GM12878 (cell line): Measurements from ENCODE around the gene PTPRN2. TPM values are rescaled to one million over a fixed set of nuclear protein-coding genes. Genes with fewer than 3 reads are reported as not detected.

ENCODE experiments used
- ATAC-seq: fragments of 200-7000 bp; cut with Tn5 transposase; 3 replicates; pipeline ENCODE4 v1.9.1; 2020; ENCODE audit warnings: mild to moderate bottlenecking, moderate library complexity
- BruUV-seq: library from RNA; stranded (reverse); fragments of 400-500 nt; replicated peaks from 2 replicates; lab custom pipeline; 2021; lab: Mats Ljungman, UMichigan
- CTCF ChIA-PET: fragments of 300-600 bp; sonication (Branson Sonifier 250); formaldehyde crosslinking; extraction: SDS; loops from one replicate; lab custom pipeline; 2021; ENCODE audit warnings: inconsistent platforms; lab: Yijun Ruan, JAX
- POLR2A ChIA-PET: fragments of 350-600 bp; formaldehyde crosslinking; extraction: SDS; loops from one replicate; lab custom pipeline; 2021; ENCODE audit warnings: inconsistent platforms; lab: Charles Lee
- RAD21 ChIA-PET: fragments of 300-600 bp; sonication (Branson Sonifier 250); formaldehyde crosslinking; loops from one replicate; lab custom pipeline; 2023; ENCODE audit warnings: antibody characterized with exemption; ENCODE audit not compliant: unreplicated experiment; lab: Charles Lee
- SMC1A ChIA-PET: fragments of 300-600 bp; sonication (Branson Sonifier 250); formaldehyde crosslinking; loops from one replicate; lab custom pipeline; 2023; ENCODE audit not compliant: unreplicated experiment, uncharacterized antibody; lab: Charles Lee
- DNase-seq: peaks from one replicate; pipeline ENCODE4 v3.0.0-alpha.2; 2011; ENCODE audit warnings: low read depth, low spot score
- FAIRE-seq: peaks from 3 replicates; lab custom pipeline; 2011; peaks lifted over from hg19 to GRCh38; lab: Jason Lieb, UNC
- H2AFZ ChIP-seq: 2 replicates; pipeline ENCODE4 v1.6.0; 2011; ENCODE audit warnings: low read depth, low read length, control low read depth; ENCODE audit not compliant: control insufficient read depth
- H3K27ac ChIP-seq: 2 replicates; pipeline ENCODE4 v1.5.1; 2011; ENCODE audit warnings: control low read depth; ENCODE audit not compliant: control insufficient read depth, insufficient read depth
- H3K27me3 ChIP-seq, 2 experiments: replicated peaks in 1 of 2; 2 replicates each; pipeline versions ENCODE4 v1.6.0 to v1.6.1; 2011; ENCODE audit warnings: low read length in 1 of 2; ENCODE audit not compliant: control insufficient read depth in 2 of 2, insufficient read depth in 2 of 2
- H3K36me3 ChIP-seq, 2 experiments: 2 replicates each; pipeline ENCODE4 v1.5.1; 2011; ENCODE audit warnings: low read length in 1 of 2; ENCODE audit not compliant: control insufficient read depth in 2 of 2, insufficient read depth in 2 of 2
- H3K4me1 ChIP-seq: 2 replicates; pipeline ENCODE4 v1.6.1; 2011; ENCODE audit warnings: mild to moderate bottlenecking, low read length, moderate library complexity, mixed read lengths; ENCODE audit not compliant: control insufficient read depth, insufficient read depth
- H3K4me2 ChIP-seq: 2 replicates; pipeline ENCODE4 v1.6.0; 2011; ENCODE audit warnings: control low read depth; ENCODE audit not compliant: control insufficient read depth, insufficient read depth
- H3K4me3 ChIP-seq: fragments of 200-600 bp; sonication (generic); 2 replicates; pipeline ENCODE4 v1.5.1; 2016
- H3K79me2 ChIP-seq: 2 replicates; pipeline ENCODE4 v1.6.0; 2011; ENCODE audit warnings: low read length; ENCODE audit not compliant: control insufficient read depth, insufficient read depth
- H3K9ac ChIP-seq: 2 replicates; pipeline ENCODE4 v1.8.0; 2011; ENCODE audit warnings: low read length, control low read depth, mixed read lengths; ENCODE audit not compliant: control insufficient read depth, insufficient read depth
- H3K9me3 ChIP-seq: replicated peaks from 3 replicates; pipeline ENCODE4 v1.5.1; 2011; ENCODE audit warnings: mild to moderate bottlenecking, low read length; ENCODE audit not compliant: control insufficient read depth, insufficient read depth
- H4K20me1 ChIP-seq: 2 replicates; pipeline ENCODE4 v1.6.0; 2011; ENCODE audit not compliant: control insufficient read depth, insufficient read depth
- BCL11A ChIP-seq: IDR thresholded peaks from 2 replicates; pipeline ENCODE4 v1.6.1; 2011; ENCODE audit warnings: low read depth, low read length
- BHLHE40 ChIP-seq, 2 experiments: fragments of 450-650 bp in 1 of 2; IDR thresholded peaks; 2 replicates each; pipeline ENCODE4 v1.6.1; 2011 to 2017; ENCODE audit warnings: low read depth in 2 of 2, borderline replicate concordance in 1 of 2, improper control_type of control experiment in 1 of 2, low read length in 1 of 2, mild to moderate bottlenecking in 1 of 2
- BRCA1 ChIP-seq: IDR thresholded peaks from 2 replicates; pipeline ENCODE4 v1.6.1; 2011; ENCODE audit warnings: low read depth, low read length, improper control_type of control experiment
- CHD2 ChIP-seq: IDR thresholded peaks from 2 replicates; pipeline ENCODE4 v1.6.1; 2011; ENCODE audit warnings: low read depth, low read length, improper control_type of control experiment, borderline replicate concordance
- IRF4 ChIP-seq: IDR thresholded peaks from 2 replicates; pipeline ENCODE4 v1.6.1; 2011; ENCODE audit warnings: low read depth, low read length
- RELA ChIP-seq: fragments of 450-650 bp; IDR thresholded peaks from 2 replicates; pipeline ENCODE4 v1.8.0; 2014; ENCODE audit warnings: borderline replicate concordance; ENCODE audit not compliant: partially characterized antibody
- SREBF2 ChIP-seq: IDR thresholded peaks from 2 replicates; pipeline ENCODE4 v1.6.1; 2012; ENCODE audit warnings: mild to moderate bottlenecking, low read length
- SRF ChIP-seq, 2 experiments: IDR thresholded peaks; 2 replicates each; pipeline ENCODE4 v1.6.1; 2011; ENCODE audit warnings: low read depth in 2 of 2, low read length in 2 of 2, mild to moderate bottlenecking in 1 of 2, moderate library complexity in 1 of 2
- ZNF217 ChIP-seq: fragments of 450-650 bp; IDR thresholded peaks from 2 replicates; pipeline ENCODE4 v1.6.1; 2017; ENCODE audit warnings: antibody characterized with exemption, mild to moderate bottlenecking
- WGBS: methylation state at CpG from one replicate; pipeline ENCODE4 v1.1.6; 2016; ENCODE audit warnings: low lambda C conversion rate; ENCODE audit not compliant: insufficient replicate concordance, insufficient coverage; ENCODE audit errors: missing lambda C conversion rate; 5-methylcytosine and 5-hydroxymethylcytosine counted together
- in situ Hi-C: fragments of 300-500 bp; cut with MboI; formaldehyde crosslinking; loops from 9 replicates; pipeline ENCODE4 v1.14.3; 2018; ENCODE audit warnings: mixed read lengths
- intact Hi-C: fragments of 100-400 bp; cut with micrococcal nuclease; formaldehyde crosslinking; loops from one replicate; pipeline ENCODE4 v1.14.2; 2022; ENCODE audit not compliant: unreplicated experiment
- polyA plus RNA-seq, 11 experiments: library from polyadenylated mRNA; depleted of rRNA in 4 of 11; unstranded in 6 of 11; stranded (reverse) in 5 of 11; fragments of >200 nt; fragmentation: Nextera tagmentation in 4 of 11; fragmentation: Illumina TruSeq in 1 of 11; extraction: Ambion mirVana in 4 of 11; extraction: Trizol in 1 of 11; gene quantifications; 1 replicate in 1 of 11; 2 replicates in 10 of 11; pipeline versions ENCODE4 v1.2.1 to v1.2.3, GENCODE V29; 2011 to 2016; ENCODE audit warnings: inconsistent platforms in 2 of 11, missing spikeins in 2 of 11, low read depth in 1 of 11
- total RNA-seq, 4 experiments: library from RNA; depleted of rRNA in 3 of 4; stranded (reverse); fragments of >200 nt in 3 of 4; fragmentation: Illumina TruSeq in 1 of 4; extraction: Trizol in 1 of 4; gene quantifications; 2 replicates each; pipeline versions ENCODE4 v1.2.1 to v1.2.3, GENCODE V29; 2013 to 2021
- TF ChIP-seq, protein P1 (sequence below): fragments of 450-650 bp; IDR thresholded peaks from 2 replicates; pipeline ENCODE4 v1.6.1; 2017; ENCODE audit warnings: low read depth, mild to moderate bottlenecking, moderate library complexity
- TF ChIP-seq, protein P2 (sequence below): fragments of 450-650 bp; IDR thresholded peaks from 2 replicates; pipeline ENCODE4 v1.6.1; 2017; ENCODE audit warnings: borderline replicate concordance

PTPRN2 gene
- total and polyA plus RNA-seq, 10 of the 15 experiments (the other 5 are each of a cell fraction or from before 2014, with no cell fraction given) = 5.4 TPM; not detected in 9

GRCh38 chr7:157994319-157994718 lies 593.3 kb downstream of the PTPRN2 start:
- no peak overlapping the region for H3K27ac ChIP-seq
- no TSS peak for BruUV-seq
- POLR2A ChIA-PET = no interaction called here

GRCh38 chr7:157993406-157994105 lies 594.1 kb downstream of the PTPRN2 start:
- SMC1A ChIA-PET = no interaction called here
- no peak for FAIRE-seq
- Histone ChIP-seq H4K20me1 (no peaks in the 10 kb centered on the region), H2AFZ (no peak overlapping the region), H3K27me3 (no peaks in the 10 kb centered on the region), H3K36me3 (no peaks in the 10 kb centered on the region), H3K4me2 (no peak overlapping the region), H3K4me1 (no peaks in the 10 kb centered on the region), H3K9me3 (no peaks in the 10 kb centered on the region; the same call in 2 of the 3 replicates), H3K9ac (no peak overlapping the region), H3K79me2 (no peaks in the 10 kb centered on the region), H3K4me3 (no peak overlapping the region), H3K27ac (no peak overlapping the region)
- intact Hi-C loops (no loop called here), in situ Hi-C loops (no loop called here)
- WGBS = 60% methylated on average over 18 of the region's 18 CpGs
- no peak for DNase-seq
- CTCF ChIA-PET = no interaction called here
- RAD21 ChIA-PET = no interaction called here
- ATAC-seq = no peak
- POLR2A ChIA-PET = no interaction called here
- no TSS peak for BruUV-seq
- TF ChIP-seq, protein P1, sequence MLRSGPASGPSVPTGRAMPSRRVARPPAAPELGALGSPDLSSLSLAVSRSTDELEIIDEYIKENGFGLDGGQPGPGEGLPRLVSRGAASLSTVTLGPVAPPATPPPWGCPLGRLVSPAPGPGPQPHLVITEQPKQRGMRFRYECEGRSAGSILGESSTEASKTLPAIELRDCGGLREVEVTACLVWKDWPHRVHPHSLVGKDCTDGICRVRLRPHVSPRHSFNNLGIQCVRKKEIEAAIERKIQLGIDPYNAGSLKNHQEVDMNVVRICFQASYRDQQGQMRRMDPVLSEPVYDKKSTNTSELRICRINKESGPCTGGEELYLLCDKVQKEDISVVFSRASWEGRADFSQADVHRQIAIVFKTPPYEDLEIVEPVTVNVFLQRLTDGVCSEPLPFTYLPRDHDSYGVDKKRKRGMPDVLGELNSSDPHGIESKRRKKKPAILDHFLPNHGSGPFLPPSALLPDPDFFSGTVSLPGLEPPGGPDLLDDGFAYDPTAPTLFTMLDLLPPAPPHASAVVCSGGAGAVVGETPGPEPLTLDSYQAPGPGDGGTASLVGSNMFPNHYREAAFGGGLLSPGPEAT = no peak
- no peak for TF ChIP-seq BHLHE40 (IDR thresholded peaks at IDR 0.05; ENCODE audit: borderline replicate concordance in 1 of 2, low read depth in 2 of 2, low read length in 1 of 2)
- no peak for TF ChIP-seq IRF4
- no peak for TF ChIP-seq SRF (IDR thresholded peaks at IDR 0.05; ENCODE audit: low read depth in 2 of 2, low read length in 2 of 2)
- no peak for TF ChIP-seq BRCA1
- no peak for TF ChIP-seq BCL11A
- no peak for TF ChIP-seq RELA

More at GRCh38 chr7:157994319-157994718, 593.3 kb downstream of the PTPRN2 start:
- no peaks in the 10 kb centered on the region for H3K79me2 ChIP-seq
- RAD21 ChIA-PET = no interaction called here
- no peak for FAIRE-seq
- no peaks in the 10 kb centered on the region for H3K36me3 ChIP-seq
- no peaks in the 10 kb centered on the region for H4K20me1 ChIP-seq
- H3K9ac ChIP-seq = no peak overlapping the region
- intact Hi-C loops = no loop called here
- H3K9me3 ChIP-seq = no peaks in the 10 kb centered on the region; the same call in 2 of the 3 replicates
- no peak for DNase-seq
- in situ Hi-C loops = no loop called here
- no peak for ATAC-seq
- no peaks in the 10 kb centered on the region for H3K27me3 ChIP-seq
- no peaks in the 10 kb centered on the region for H3K4me1 ChIP-seq
- TF ChIP-seq CHD2 = no peak
- TF ChIP-seq ZNF217 = no peak
- TF ChIP-seq, protein P2, sequence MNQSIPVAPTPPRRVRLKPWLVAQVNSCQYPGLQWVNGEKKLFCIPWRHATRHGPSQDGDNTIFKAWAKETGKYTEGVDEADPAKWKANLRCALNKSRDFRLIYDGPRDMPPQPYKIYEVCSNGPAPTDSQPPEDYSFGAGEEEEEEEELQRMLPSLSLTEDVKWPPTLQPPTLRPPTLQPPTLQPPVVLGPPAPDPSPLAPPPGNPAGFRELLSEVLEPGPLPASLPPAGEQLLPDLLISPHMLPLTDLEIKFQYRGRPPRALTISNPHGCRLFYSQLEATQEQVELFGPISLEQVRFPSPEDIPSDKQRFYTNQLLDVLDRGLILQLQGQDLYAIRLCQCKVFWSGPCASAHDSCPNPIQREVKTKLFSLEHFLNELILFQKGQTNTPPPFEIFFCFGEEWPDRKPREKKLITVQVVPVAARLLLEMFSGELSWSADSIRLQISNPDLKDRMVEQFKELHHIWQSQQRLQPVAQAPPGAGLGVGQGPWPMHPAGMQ = no peak
- no peak for TF ChIP-seq SREBF2
- no peak overlapping the region for H3K4me2 ChIP-seq
- CTCF ChIA-PET = no interaction called here
- SMC1A ChIA-PET = no interaction called here
- no peak overlapping the region for H3K4me3 ChIP-seq
- H2AFZ ChIP-seq = no peak overlapping the region
- 84% methylated on average over 14 of the region's 14 CpGs for WGBS
